EH (cell line): Measurements from ENCODE around the gene C2CD5.
"Not testable (repeated sequence)": the region's sequence is repeated elsewhere in the genome, so short reads cannot be mapped to it uniquely, and the experiment has no call there.

Experiments
- DNase-seq: peaks from one replicate; pipeline ENCODE4 v3.0.0-alpha.2; 2015; ENCODE audit warnings: low read depth

Gene C2CD5

GRCh38 chr12:22544038-22544979 is at the start of gene C2CD5:
Gene C2CD5 (minus strand): TSS chr12:22544542. CDS start chr12:22544150, 392 bp downstream.
- peak; percentile 97 for DNase-seq

GRCh38 chr12:22593864-22594263 is 49.5 kb upstream of the C2CD5 start:
- DNase-seq, result no peak

GRCh38 chr12:22588817-22589216 is 44.5 kb upstream of the C2CD5 start:
- DNase-seq, result no peak

- no peak for DNase-seq
These were observed 34.0 kb upstream of the C2CD5 start for GRCh38 chr12:22578328-22578727.

- DNase-seq, result no peak
These were observed 33.3 kb upstream of the C2CD5 start for GRCh38 chr12:22577667-22578066.

GRCh38 chr12:22576473-22576872 is 32.1 kb upstream of the C2CD5 start:
- no peak for DNase-seq

GRCh38 chr12:22576065-22576464 is 31.7 kb upstream of the C2CD5 start:
- DNase-seq, result no peak

- DNase-seq, result no peak
These were observed 30.6 kb upstream of the C2CD5 start for GRCh38 chr12:22574921-22575320.

GRCh38 chr12:22573181-22573580 is 28.8 kb upstream of the C2CD5 start:
- no peak for DNase-seq

- DNase-seq, result no peak
These were observed 24.9 kb upstream of the C2CD5 start for GRCh38 chr12:22569253-22569652.

- DNase-seq, result no peak
These were observed 18.0 kb upstream of the C2CD5 start for GRCh38 chr12:22562036-22563028.

- DNase-seq, result not testable (repeated sequence)
These were observed 10.4 kb upstream of the C2CD5 start for GRCh38 chr12:22554750-22555149.

GRCh38 chr12:22551624-22552023 is 7.3 kb upstream of the C2CD5 start:
- no peak for DNase-seq

GRCh38 chr12:22545255-22545654 is 913 bp upstream of the C2CD5 start:
- DNase-seq, result no peak

- peak; percentile 19 for DNase-seq
These were observed 900 bp downstream of the C2CD5 start for GRCh38 chr12:22543246-22544037.

- no peak for DNase-seq
These were observed 2.7 kb downstream of the C2CD5 start for GRCh38 chr12:22541496-22542155.

GRCh38 chr12:22539055-22539454 is 5.3 kb downstream of the C2CD5 start:
- no peak for DNase-seq

GRCh38 chr12:22538311-22538710 is 6.0 kb downstream of the C2CD5 start:
- DNase-seq, result no peak

- no peak for DNase-seq
These were observed 7.3 kb downstream of the C2CD5 start for GRCh38 chr12:22536971-22537544.

- no peak for DNase-seq
These were observed 7.9 kb downstream of the C2CD5 start for GRCh38 chr12:22536346-22536945.
